ENCODE results near the gene HOXC10. TPM values are rescaled to one million over a fixed set of nuclear protein-coding genes. Genes with fewer than 3 reads are reported as not detected.

HOXC10 gene
- total RNA-seq, 1 donor from 2014 or later, result 1.8 TPM

- no peak for DNase-seq (ENCODE audit: low read depth, low spot score)
Measured at GRCh38 chr12:54000116-54001114, 15.5 kb downstream of the HOXC10 start, which contains the start of gene HOXC9. Gene HOXC9 (plus strand): TSS chr12:54000161. CDS start chr12:54000189, 28 bp downstream.

GRCh38 chr12:54001283-54002187, 16.6 kb downstream of the HOXC10 start:
- peaks cover 100% of the 10 kb centered on the region for H3K27me3 Mint-ChIP-seq (ENCODE audit: low read depth)
- H3K36me3 Mint-ChIP-seq (ENCODE audit: low read depth), result peaks cover 3% of the 10 kb centered on the region
- no peaks in the 10 kb centered on the region for H3K9me3 Mint-ChIP-seq
- peak overlapping the region; percentile 40 for H3K27ac Mint-ChIP-seq (ENCODE audit: unreplicated experiment)
- no peak for DNase-seq (ENCODE audit: low read depth, low spot score)
- peak overlapping the region; percentile 85 for H3K4me3 Mint-ChIP-seq
- TF ChIP-seq CTCF (conservative IDR thresholded peaks at IDR 0.05), result no peak
- H3K4me1 Mint-ChIP-seq, result peaks cover 21% of the 10 kb centered on the region

More at GRCh38 chr12:54000116-54001114, 15.5 kb downstream of the HOXC10 start, which contains the start of gene HOXC9:
- H3K27me3 Mint-ChIP-seq (ENCODE audit: low read depth), result peaks cover 100% of the 10 kb centered on the region
- peaks cover 3% of the 10 kb centered on the region for H3K36me3 Mint-ChIP-seq (ENCODE audit: low read depth)
- no peaks in the 10 kb centered on the region for H3K9me3 Mint-ChIP-seq
- H3K4me3 Mint-ChIP-seq, result peak within 1 kb of the TSS; percentile 85
- peaks cover 15% of the 10 kb centered on the region for H3K4me1 Mint-ChIP-seq
- no peak within 1 kb of the TSS for H3K27ac Mint-ChIP-seq (ENCODE audit: unreplicated experiment)
- no peak for TF ChIP-seq CTCF (conservative IDR thresholded peaks at IDR 0.05)

- peak overlapping the region; percentile 4 for H3K27ac Mint-ChIP-seq (ENCODE audit: unreplicated experiment)
- no peaks in the 10 kb centered on the region for H3K9me3 Mint-ChIP-seq
- TF ChIP-seq CTCF (conservative IDR thresholded peaks at IDR 0.05), result no peak
- peak overlapping the region; percentile 85 for H3K4me3 Mint-ChIP-seq
- DNase-seq (ENCODE audit: low read depth, low spot score), result no peak
- H3K4me1 Mint-ChIP-seq, result peaks cover 21% of the 10 kb centered on the region
- H3K27me3 Mint-ChIP-seq (ENCODE audit: low read depth), result peaks cover 100% of the 10 kb centered on the region
- peaks cover 3% of the 10 kb centered on the region for H3K36me3 Mint-ChIP-seq (ENCODE audit: low read depth)
Measured at GRCh38 chr12:54002278-54002914, 17.4 kb downstream of the HOXC10 start.

GRCh38 chr12:54002915-54003389, 18.0 kb downstream of the HOXC10 start:
- no peaks in the 10 kb centered on the region for H3K9me3 Mint-ChIP-seq
- peak overlapping the region; percentile 85 for H3K4me3 Mint-ChIP-seq
- peaks cover 21% of the 10 kb centered on the region for H3K4me1 Mint-ChIP-seq
- H3K27me3 Mint-ChIP-seq (ENCODE audit: low read depth), result peaks cover 100% of the 10 kb centered on the region
- peaks cover 3% of the 10 kb centered on the region for H3K36me3 Mint-ChIP-seq (ENCODE audit: low read depth)
- no peak for TF ChIP-seq CTCF (conservative IDR thresholded peaks at IDR 0.05)
- DNase-seq (ENCODE audit: low read depth, low spot score), result no peak
- peak overlapping the region; percentile 77 for H3K27ac Mint-ChIP-seq (ENCODE audit: unreplicated experiment)

GRCh38 chr12:54003625-54004024, 18.7 kb downstream of the HOXC10 start:
- H3K4me3 Mint-ChIP-seq, result peak overlapping the region; percentile 79
- H3K36me3 Mint-ChIP-seq (ENCODE audit: low read depth), result peaks cover 3% of the 10 kb centered on the region
- peaks cover 21% of the 10 kb centered on the region for H3K4me1 Mint-ChIP-seq
- H3K27ac Mint-ChIP-seq (ENCODE audit: unreplicated experiment), result no peak overlapping the region
- H3K27me3 Mint-ChIP-seq (ENCODE audit: low read depth), result peaks cover 100% of the 10 kb centered on the region
- no peak for DNase-seq (ENCODE audit: low read depth, low spot score)
- no peak for TF ChIP-seq CTCF (conservative IDR thresholded peaks at IDR 0.05)
- H3K9me3 Mint-ChIP-seq, result no peaks in the 10 kb centered on the region

Data from neural crest cell (in vitro differentiated cells).